HG02588 (cell line): ENCODE data around the gene TYROBP.
"Not testable (repeated sequence)": the region's sequence is repeated elsewhere in the genome, so short reads cannot be mapped to it uniquely, and the experiment has no call there.

Source experiments
- ATAC-seq: cut with Tn5 transposase; IDR thresholded peaks from one replicate; pipeline ENCODE4 v1.9.1; 2021; ENCODE audit warnings: mild to moderate bottlenecking, moderate library complexity; ENCODE audit not compliant: unreplicated experiment

The TYROBP gene

DNA sequence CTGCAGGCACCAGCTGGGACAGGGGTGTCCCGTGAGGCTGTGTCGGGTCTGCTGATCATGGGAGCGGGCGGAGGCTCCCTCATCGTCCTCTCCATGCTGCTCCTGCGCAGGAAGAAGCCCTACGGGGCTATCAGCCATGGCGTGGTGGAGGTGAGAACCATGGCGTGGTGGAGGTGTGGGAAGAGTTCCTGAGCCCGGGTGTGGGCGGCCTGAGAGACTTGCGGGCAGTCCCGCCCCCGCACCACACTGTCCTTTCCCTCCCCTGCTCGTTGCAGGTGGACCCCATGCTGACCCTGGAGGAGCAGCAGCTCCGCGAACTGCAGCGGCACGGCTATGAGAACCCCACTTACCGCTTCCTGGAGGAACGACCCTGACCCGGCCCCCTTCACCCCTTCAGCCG is 29.0 kb downstream of the TYROBP start:
- ATAC-seq: no peak

- no peak for ATAC-seq
Observed at GRCh38 chr19:35874392-35874930, 33.6 kb downstream of the TYROBP start.

GRCh38 chr19:35872180-35872579 is 35.9 kb downstream of the TYROBP start:
- ATAC-seq: no peak

DNA sequence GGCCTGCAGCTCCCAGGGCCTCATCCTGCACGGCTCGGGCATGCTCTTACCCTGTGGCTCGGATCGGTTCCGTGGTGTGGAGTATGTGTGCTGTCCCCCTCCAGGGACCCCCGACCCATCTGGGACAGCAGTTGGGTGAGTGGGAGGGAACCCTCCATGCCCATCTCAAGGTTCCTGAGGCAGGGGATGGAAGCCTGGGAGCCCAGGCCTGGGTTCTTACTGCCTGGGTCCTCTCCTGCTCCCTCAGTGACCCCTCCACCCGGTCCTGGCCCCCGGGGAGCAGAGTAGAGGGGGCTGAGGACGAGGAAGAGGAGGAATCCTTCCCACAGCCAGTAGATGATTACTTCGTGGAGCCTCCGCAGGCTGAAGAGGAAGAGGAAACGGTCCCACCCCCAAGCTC is 36.5 kb downstream of the TYROBP start:
- no peak for ATAC-seq

- ATAC-seq: no peak
Observed at GRCh38 chr19:35870798-35871197, 37.3 kb downstream of the TYROBP start.

GRCh38 chr19:35870124-35870736 is 37.9 kb downstream of the TYROBP start:
- not testable (repeated sequence) for ATAC-seq

DNA sequence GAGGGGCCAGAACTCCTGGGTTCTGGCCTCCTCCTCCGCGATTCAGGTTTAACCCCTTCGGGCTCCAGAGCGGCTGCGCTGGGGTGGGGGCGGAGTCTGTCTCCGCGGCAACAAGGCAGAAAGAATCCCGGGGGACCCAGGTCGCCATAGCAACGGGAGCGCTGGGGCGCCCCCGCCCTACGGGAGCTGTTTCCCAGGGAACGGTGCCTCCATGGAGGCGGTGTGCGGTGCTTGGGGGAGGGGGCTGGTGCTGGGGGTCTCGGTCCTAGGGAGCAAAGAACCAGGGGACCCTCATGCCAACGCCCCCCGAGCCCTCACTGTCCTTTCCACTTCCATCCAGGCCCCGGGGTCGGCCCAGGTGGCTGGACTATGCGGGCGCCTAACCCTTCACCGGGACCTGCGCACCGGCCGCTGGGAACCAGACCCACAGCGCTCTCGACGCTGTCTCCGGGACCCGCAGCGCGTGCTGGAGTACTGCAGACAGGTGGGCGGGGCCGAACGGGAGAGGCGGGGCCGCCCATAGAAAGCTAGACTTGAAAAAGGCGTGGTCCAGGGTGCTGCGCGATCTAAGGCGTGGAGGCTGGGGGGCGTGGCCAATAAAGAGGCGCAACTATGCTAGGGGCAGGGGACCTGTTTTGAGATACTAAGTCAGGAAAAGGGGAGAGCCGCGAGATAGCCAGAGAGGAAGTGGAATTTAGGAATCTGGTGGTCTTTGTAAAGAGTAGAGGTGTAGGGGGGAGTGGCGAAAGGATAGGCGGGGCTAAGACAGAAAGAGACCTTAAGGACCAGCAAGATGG is 38.6 kb downstream of the TYROBP start:
- ATAC-seq: no peak

DNA sequence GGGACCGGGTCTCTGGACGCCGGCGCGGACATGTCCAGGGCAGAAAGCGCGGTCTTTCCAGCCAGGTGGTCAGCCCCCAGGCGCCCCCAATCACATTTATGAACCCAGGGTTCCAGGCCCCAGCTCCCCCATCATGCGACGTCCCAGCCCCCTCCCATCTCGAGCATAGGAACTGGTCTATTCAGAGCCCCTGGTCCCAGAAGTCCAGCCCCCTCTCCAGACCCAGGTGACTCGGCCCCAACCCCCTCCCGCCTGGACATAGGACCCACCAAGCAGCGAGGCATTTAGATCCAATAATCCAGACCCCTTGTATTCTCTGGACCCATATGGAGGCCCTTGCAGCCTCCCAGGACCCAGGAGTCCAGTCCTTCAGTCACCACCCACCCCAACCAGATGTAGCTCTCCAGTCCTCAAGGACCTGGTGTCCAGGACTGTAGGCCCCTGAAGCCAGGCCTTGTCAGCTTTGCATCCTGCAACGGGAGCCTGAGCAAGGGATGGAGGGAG is 39.2 kb downstream of the TYROBP start:
- no peak for ATAC-seq

- ATAC-seq: peak; percentile 44
Observed at GRCh38 chr19:35868172-35868822, 39.8 kb downstream of the TYROBP start, which contains the start of gene APLP1. Gene APLP1 (plus strand): TSS chr19:35868574. CDS start chr19:35868637, 63 bp downstream.

DNA sequence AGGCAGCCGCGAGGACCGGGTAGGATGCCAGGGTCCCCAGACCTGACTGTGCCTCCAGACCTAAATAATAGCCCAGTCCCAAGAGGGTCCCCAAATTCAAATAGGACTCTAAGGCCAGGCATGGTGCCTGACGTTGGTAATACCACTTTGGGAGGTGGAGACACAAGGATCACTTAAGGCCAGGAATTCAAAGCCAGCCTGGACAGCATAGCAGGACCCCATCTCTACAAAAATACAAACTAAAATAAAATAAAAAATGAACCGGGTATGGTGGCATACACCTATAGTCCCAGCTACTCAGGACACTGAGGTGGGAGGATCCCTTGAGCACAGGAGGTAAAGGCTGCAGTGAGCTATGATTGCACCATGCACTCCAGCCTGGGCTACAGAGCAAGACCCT is 45.1 kb downstream of the TYROBP start:
- no peak for ATAC-seq

- no peak for ATAC-seq
Observed at GRCh38 chr19:35862528-35862927, 45.6 kb downstream of the TYROBP start.

DNA sequence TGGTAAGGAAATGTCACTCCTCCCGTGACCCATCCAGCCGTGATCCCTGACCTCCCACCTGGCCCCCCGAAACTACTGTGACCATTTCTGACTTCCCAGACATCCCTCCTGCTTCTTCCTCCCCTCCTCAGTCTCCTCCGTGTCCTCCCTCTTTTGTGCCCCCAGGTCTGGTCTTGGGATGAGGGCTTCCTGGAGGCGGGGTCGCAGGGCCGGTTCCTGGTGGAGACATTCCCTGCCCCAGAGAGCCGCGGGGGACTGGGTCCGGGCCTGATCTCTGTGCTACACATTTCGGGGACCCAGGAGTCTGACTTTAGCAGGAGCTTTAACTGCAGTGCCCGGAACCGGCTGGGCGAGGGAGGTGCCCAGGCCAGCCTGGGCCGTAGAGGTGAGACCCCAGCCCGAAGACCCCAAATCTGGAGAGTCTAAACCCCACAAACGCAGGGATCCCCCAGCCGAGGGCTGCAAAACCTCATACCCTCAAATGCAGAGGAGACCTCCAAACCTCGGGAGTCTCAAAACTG is 46.4 kb downstream of the TYROBP start:
- ATAC-seq: no peak

GRCh38 chr19:35860818-35861639 is 47.1 kb downstream of the TYROBP start:
- no peak for ATAC-seq

- no peak for ATAC-seq
Observed at GRCh38 chr19:35860436-35860817, 47.7 kb downstream of the TYROBP start.

- no peak for ATAC-seq
Observed at GRCh38 chr19:35859414-35859813, 48.7 kb downstream of the TYROBP start.

- no peak for ATAC-seq
Observed at GRCh38 chr19:35858311-35858710, 49.8 kb downstream of the TYROBP start.

DNA sequence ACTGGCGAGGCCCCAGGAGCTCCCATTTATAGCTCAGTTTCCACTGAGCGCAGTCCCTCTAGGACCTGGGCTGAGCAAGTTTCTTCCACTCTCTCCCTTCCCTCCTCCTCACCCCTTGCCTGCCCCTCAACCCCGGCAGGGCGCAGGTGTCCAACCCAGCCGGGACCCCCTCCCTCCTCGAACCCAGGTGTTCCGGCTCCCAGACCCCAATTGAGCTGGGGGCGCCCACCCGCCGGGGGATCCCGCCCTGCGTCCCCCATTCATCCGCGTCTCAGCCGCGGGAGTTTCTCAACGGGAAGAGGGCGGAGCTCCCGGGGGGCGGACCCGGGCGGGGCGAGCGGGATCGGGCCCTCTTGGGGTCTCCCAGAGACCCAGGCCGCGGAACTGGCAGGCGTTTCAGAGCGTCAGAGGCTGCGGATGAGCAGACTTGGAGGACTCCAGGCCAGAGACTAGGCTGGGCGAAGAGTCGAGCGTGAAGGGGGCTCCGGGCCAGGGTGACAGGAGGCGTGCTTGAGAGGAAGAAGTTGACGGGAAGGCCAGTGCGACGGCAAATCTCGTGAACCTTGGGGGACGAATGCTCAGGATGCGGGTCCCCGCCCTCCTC is 51.4 kb downstream of the TYROBP start, which contains the start of gene KIRREL2:
Gene KIRREL2, plus strand, starts transcription at position 366 of the 604 bp plus-strand sequence. Its CDS starts 209 bp downstream, at position 575.
- no peak for ATAC-seq
